ENCODE data around the gene EHMT2. TPM values are rescaled to one million over a fixed set of nuclear protein-coding genes. Genes with fewer than 3 reads are reported as not detected.
"Not testable (repeated sequence)": the region's sequence is repeated elsewhere in the genome, so short reads cannot be mapped to it uniquely, and the experiment has no call there.

EHMT2 gene
- total RNA-seq, 1 donor from 2014 or later = 53.4 TPM

GRCh38 chr6:31915756-31916155 is 18.3 kb upstream of the EHMT2 start:
- Mint-ChIP-seq H3K27ac (ENCODE audit: unreplicated experiment) (no peak overlapping the region), H3K27me3 (ENCODE audit: unreplicated experiment) (peaks cover 2% of the 10 kb centered on the region), H3K4me1 (ENCODE audit: unreplicated experiment) (no peaks in the 10 kb centered on the region), H3K4me3 (ENCODE audit: unreplicated experiment) (no peak overlapping the region), H3K36me3 (ENCODE audit: low read depth, unreplicated experiment) (no peaks in the 10 kb centered on the region), H3K9me3 (ENCODE audit: unreplicated experiment) (no peaks in the 10 kb centered on the region)
- no peak for TF ChIP-seq CTCF (IDR thresholded peaks at IDR 0.05; ENCODE audit: unreplicated experiment)
- no peak for DNase-seq (ENCODE audit: low spot score)

GRCh38 chr6:31915351-31915750 is 17.9 kb upstream of the EHMT2 start:
- Mint-ChIP-seq H3K9me3 (ENCODE audit: unreplicated experiment) (no peaks in the 10 kb centered on the region), H3K27ac (ENCODE audit: unreplicated experiment) (no peak overlapping the region), H3K27me3 (ENCODE audit: unreplicated experiment) (peaks cover 2% of the 10 kb centered on the region), H3K4me3 (ENCODE audit: unreplicated experiment) (no peak overlapping the region), H3K4me1 (ENCODE audit: unreplicated experiment) (no peaks in the 10 kb centered on the region), H3K36me3 (ENCODE audit: low read depth, unreplicated experiment) (no peaks in the 10 kb centered on the region)
- DNase-seq (ENCODE audit: low spot score) = no peak
- TF ChIP-seq CTCF (IDR thresholded peaks at IDR 0.05; ENCODE audit: unreplicated experiment) = no peak

GRCh38 chr6:31911826-31912585 is 14.5 kb upstream of the EHMT2 start:
- TF ChIP-seq CTCF (IDR thresholded peaks at IDR 0.05; ENCODE audit: unreplicated experiment) = no peak
- H3K27me3 Mint-ChIP-seq (ENCODE audit: unreplicated experiment) = peaks cover 2% of the 10 kb centered on the region
- no peaks in the 10 kb centered on the region for H3K4me1 Mint-ChIP-seq (ENCODE audit: unreplicated experiment)
- H3K36me3 Mint-ChIP-seq (ENCODE audit: low read depth, unreplicated experiment) = no peaks in the 10 kb centered on the region
- H3K27ac Mint-ChIP-seq (ENCODE audit: unreplicated experiment) = no peak overlapping the region
- H3K4me3 Mint-ChIP-seq (ENCODE audit: unreplicated experiment) = no peak overlapping the region
- no peak for DNase-seq (ENCODE audit: low spot score)
- H3K9me3 Mint-ChIP-seq (ENCODE audit: unreplicated experiment) = no peaks in the 10 kb centered on the region

GRCh38 chr6:31909298-31909697 is 11.8 kb upstream of the EHMT2 start:
- not testable (repeated sequence) for H3K27ac Mint-ChIP-seq (ENCODE audit: unreplicated experiment); H3K4me3 Mint-ChIP-seq (ENCODE audit: unreplicated experiment); H3K36me3 Mint-ChIP-seq (ENCODE audit: low read depth, unreplicated experiment); DNase-seq (ENCODE audit: low spot score); H3K9me3 Mint-ChIP-seq (ENCODE audit: unreplicated experiment); H3K4me1 Mint-ChIP-seq (ENCODE audit: unreplicated experiment); H3K27me3 Mint-ChIP-seq (ENCODE audit: unreplicated experiment)

GRCh38 chr6:31908791-31909190 is 11.3 kb upstream of the EHMT2 start:
- H3K4me1 Mint-ChIP-seq (ENCODE audit: unreplicated experiment) = no peaks in the 10 kb centered on the region
- DNase-seq (ENCODE audit: low spot score) = no peak
- no peaks in the 10 kb centered on the region for H3K36me3 Mint-ChIP-seq (ENCODE audit: low read depth, unreplicated experiment)
- H3K27ac Mint-ChIP-seq (ENCODE audit: unreplicated experiment) = no peak overlapping the region
- no peak overlapping the region for H3K4me3 Mint-ChIP-seq (ENCODE audit: unreplicated experiment)
- TF ChIP-seq CTCF (IDR thresholded peaks at IDR 0.05; ENCODE audit: unreplicated experiment) = no peak
- H3K9me3 Mint-ChIP-seq (ENCODE audit: unreplicated experiment) = no peaks in the 10 kb centered on the region
- peaks cover 5% of the 10 kb centered on the region for H3K27me3 Mint-ChIP-seq (ENCODE audit: unreplicated experiment)

- not testable (repeated sequence) for H3K27me3 Mint-ChIP-seq (ENCODE audit: unreplicated experiment); DNase-seq (ENCODE audit: low spot score); H3K4me1 Mint-ChIP-seq (ENCODE audit: unreplicated experiment); H3K36me3 Mint-ChIP-seq (ENCODE audit: low read depth, unreplicated experiment); H3K9me3 Mint-ChIP-seq (ENCODE audit: unreplicated experiment); H3K27ac Mint-ChIP-seq (ENCODE audit: unreplicated experiment); H3K4me3 Mint-ChIP-seq (ENCODE audit: unreplicated experiment)
Measured at GRCh38 chr6:31908255-31908654, 10.8 kb upstream of the EHMT2 start.
